ENCODE data around the gene TNFAIP8L3. TPM values are rescaled to one million over a fixed set of nuclear protein-coding genes. Genes with fewer than 3 reads are reported as not detected.

TNFAIP8L3 gene
- total RNA-seq, 2 donors from 2014 or later, result 0.87 to 3.5 TPM

GRCh38 chr15:51119120-51119519 lies 24.4 kb upstream of the TNFAIP8L3 start:
- 68% methylated on average over 3 of the region's 3 CpGs for WGBS
- no peak for DNase-seq (ENCODE audit: low spot score)
- no peaks in the 10 kb centered on the region for H3K9me3 ChIP-seq
- TF ChIP-seq CTCF (IDR thresholded peaks at IDR 0.05), result no peak
- TF ChIP-seq POLR2A (IDR thresholded peaks at IDR 0.05), result no peak
- no peak for TF ChIP-seq POLR2AphosphoS5 (IDR thresholded peaks at IDR 0.05)
- H3K36me3 ChIP-seq, result no peaks in the 10 kb centered on the region
- no peak overlapping the region for H3K4me3 ChIP-seq
- H3K27me3 ChIP-seq (replicated peaks; ENCODE audit: insufficient read depth), result no peaks in the 10 kb centered on the region
- no peak overlapping the region for H3K27ac ChIP-seq
- H3K4me1 ChIP-seq (replicated peaks), result no peaks in the 10 kb centered on the region
- intact Hi-C loops (cut with DNase I), result no loop called here

- Histone ChIP-seq H3K9me3 (no peaks in the 10 kb centered on the region), H3K4me3 (no peak overlapping the region), H3K27me3 (replicated peaks; ENCODE audit: insufficient read depth) (no peaks in the 10 kb centered on the region), H3K4me1 (replicated peaks) (no peaks in the 10 kb centered on the region), H3K36me3 (no peaks in the 10 kb centered on the region), H3K27ac (no peak overlapping the region)
- WGBS, result 90% methylated on average over 1 of the region's 1 CpG
- no peak for TF ChIP-seq POLR2A (IDR thresholded peaks at IDR 0.05)
- TF ChIP-seq CTCF (IDR thresholded peaks at IDR 0.05), result no peak
- no peak for TF ChIP-seq POLR2AphosphoS5 (IDR thresholded peaks at IDR 0.05)
- DNase-seq (ENCODE audit: low spot score), result no peak
- intact Hi-C loops (cut with DNase I), result no loop called here
Measured at GRCh38 chr15:51117270-51117669, 22.6 kb upstream of the TNFAIP8L3 start.

- 40% methylated on average over 5 of the region's 5 CpGs for WGBS
- H3K36me3 ChIP-seq, result no peaks in the 10 kb centered on the region
- intact Hi-C loops (cut with DNase I), result no loop called here
- no peaks in the 10 kb centered on the region for H3K27me3 ChIP-seq (replicated peaks; ENCODE audit: insufficient read depth)
- H3K9me3 ChIP-seq, result no peaks in the 10 kb centered on the region
- TF ChIP-seq POLR2A (IDR thresholded peaks at IDR 0.05) (no peak), CTCF (IDR thresholded peaks at IDR 0.05) (no peak), POLR2AphosphoS5 (IDR thresholded peaks at IDR 0.05) (no peak)
- no peak overlapping the region for H3K4me3 ChIP-seq
- no peaks in the 10 kb centered on the region for H3K4me1 ChIP-seq (replicated peaks)
- no peak for DNase-seq (ENCODE audit: low spot score)
- H3K27ac ChIP-seq, result no peak overlapping the region
Measured at GRCh38 chr15:51114437-51115119, 19.9 kb upstream of the TNFAIP8L3 start.

- Histone ChIP-seq H3K36me3 (no peaks in the 10 kb centered on the region), H3K4me1 (replicated peaks) (no peaks in the 10 kb centered on the region), H3K4me3 (no peak overlapping the region), H3K27ac (no peak overlapping the region), H3K27me3 (replicated peaks; ENCODE audit: insufficient read depth) (no peaks in the 10 kb centered on the region), H3K9me3 (no peaks in the 10 kb centered on the region)
- intact Hi-C loops (cut with DNase I), result no loop called here
- 96% methylated on average over 1 of the region's 1 CpG for WGBS
- no peak for TF ChIP-seq POLR2A (IDR thresholded peaks at IDR 0.05)
- no peak for TF ChIP-seq CTCF (IDR thresholded peaks at IDR 0.05)
- no peak for TF ChIP-seq POLR2AphosphoS5 (IDR thresholded peaks at IDR 0.05)
- no peak for DNase-seq (ENCODE audit: low spot score)
Measured at GRCh38 chr15:51112078-51112477, 17.4 kb upstream of the TNFAIP8L3 start.

GRCh38 chr15:51111061-51111460 lies 16.4 kb upstream of the TNFAIP8L3 start:
- Histone ChIP-seq H3K4me3 (no peak overlapping the region), H3K4me1 (replicated peaks) (no peaks in the 10 kb centered on the region), H3K36me3 (no peaks in the 10 kb centered on the region), H3K27me3 (replicated peaks; ENCODE audit: insufficient read depth) (no peaks in the 10 kb centered on the region), H3K27ac (no peak overlapping the region), H3K9me3 (no peaks in the 10 kb centered on the region)
- intact Hi-C loops (cut with DNase I), result no loop called here
- DNase-seq (ENCODE audit: low spot score), result no peak
- whole genome bisulfite sequencing, result 68% methylated on average over 2 of the region's 2 CpGs
- TF ChIP-seq CTCF (IDR thresholded peaks at IDR 0.05) (no peak), POLR2AphosphoS5 (IDR thresholded peaks at IDR 0.05) (no peak), POLR2A (IDR thresholded peaks at IDR 0.05) (no peak)
